ENCODE measurements around the gene DRAM2. TPM values are rescaled to one million over a fixed set of nuclear protein-coding genes. Genes with fewer than 3 reads are reported as not detected.

The DRAM2 gene
- total and polyA plus RNA-seq, 9 of the 15 experiments (the other 6 are each of a cell fraction or from before 2014, with no cell fraction given), result 29.0 to 161 (median 53.5) TPM

DNA sequence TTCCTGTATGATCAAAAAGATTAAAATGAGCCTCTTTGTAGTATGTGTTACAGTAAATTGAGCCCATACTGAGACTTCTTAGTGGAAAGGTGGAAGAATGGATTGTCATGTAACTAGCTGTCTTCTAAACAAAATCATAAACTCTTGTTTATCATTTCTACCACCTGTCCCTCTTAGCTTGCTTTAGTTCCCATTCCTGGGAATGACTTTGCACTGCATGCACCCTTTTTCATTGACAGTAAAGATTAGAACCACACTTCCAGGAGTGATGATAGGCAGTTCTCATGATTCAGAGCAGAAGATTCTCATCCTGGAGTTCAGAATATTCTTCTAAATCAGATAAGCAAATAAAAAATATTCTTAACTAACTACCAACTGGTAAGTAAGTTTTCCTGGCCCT, 32.6 kb upstream of the DRAM2 start (continued):
- TF ChIP-seq NR2F6 (CRISPR knock-in tag; IDR thresholded peaks at IDR 0.05) (no peak), SAP30 (IDR thresholded peaks at IDR 0.05; ENCODE audit: borderline replicate concordance, insufficient read depth, low read depth, low read length, poor library complexity, severe bottlenecking) (no peak), GATAD2B (IDR thresholded peaks at IDR 0.05; ENCODE audit: borderline replicate concordance) (no peak), TEAD4 (IDR thresholded peaks at IDR 0.05; ENCODE audit: low read length) (peak; percentile 77), TEAD4 (CRISPR knock-in tag; IDR thresholded peaks at IDR 0.05; ENCODE audit: borderline replicate concordance) (no peak), ZNF79 (CRISPR knock-in tag; IDR thresholded peaks at IDR 0.05; ENCODE audit: low read depth) (no peak), C11orf30 (IDR thresholded peaks at IDR 0.05; ENCODE audit: low read depth) (peak; percentile 65), ARNT (IDR thresholded peaks at IDR 0.05) (no peak), ZNF696 (CRISPR knock-in tag; conservative IDR thresholded peaks at IDR 0.05) (no peak)
- TF ChIP-seq, protein P1, sequence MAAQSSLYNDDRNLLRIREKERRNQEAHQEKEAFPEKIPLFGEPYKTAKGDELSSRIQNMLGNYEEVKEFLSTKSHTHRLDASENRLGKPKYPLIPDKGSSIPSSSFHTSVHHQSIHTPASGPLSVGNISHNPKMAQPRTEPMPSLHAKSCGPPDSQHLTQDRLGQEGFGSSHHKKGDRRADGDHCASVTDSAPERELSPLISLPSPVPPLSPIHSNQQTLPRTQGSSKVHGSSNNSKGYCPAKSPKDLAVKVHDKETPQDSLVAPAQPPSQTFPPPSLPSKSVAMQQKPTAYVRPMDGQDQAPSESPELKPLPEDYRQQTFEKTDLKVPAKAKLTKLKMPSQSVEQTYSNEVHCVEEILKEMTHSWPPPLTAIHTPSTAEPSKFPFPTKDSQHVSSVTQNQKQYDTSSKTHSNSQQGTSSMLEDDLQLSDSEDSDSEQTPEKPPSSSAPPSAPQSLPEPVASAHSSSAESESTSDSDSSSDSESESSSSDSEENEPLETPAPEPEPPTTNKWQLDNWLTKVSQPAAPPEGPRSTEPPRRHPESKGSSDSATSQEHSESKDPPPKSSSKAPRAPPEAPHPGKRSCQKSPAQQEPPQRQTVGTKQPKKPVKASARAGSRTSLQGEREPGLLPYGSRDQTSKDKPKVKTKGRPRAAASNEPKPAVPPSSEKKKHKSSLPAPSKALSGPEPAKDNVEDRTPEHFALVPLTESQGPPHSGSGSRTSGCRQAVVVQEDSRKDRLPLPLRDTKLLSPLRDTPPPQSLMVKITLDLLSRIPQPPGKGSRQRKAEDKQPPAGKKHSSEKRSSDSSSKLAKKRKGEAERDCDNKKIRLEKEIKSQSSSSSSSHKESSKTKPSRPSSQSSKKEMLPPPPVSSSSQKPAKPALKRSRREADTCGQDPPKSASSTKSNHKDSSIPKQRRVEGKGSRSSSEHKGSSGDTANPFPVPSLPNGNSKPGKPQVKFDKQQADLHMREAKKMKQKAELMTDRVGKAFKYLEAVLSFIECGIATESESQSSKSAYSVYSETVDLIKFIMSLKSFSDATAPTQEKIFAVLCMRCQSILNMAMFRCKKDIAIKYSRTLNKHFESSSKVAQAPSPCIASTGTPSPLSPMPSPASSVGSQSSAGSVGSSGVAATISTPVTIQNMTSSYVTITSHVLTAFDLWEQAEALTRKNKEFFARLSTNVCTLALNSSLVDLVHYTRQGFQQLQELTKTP (IDR thresholded peaks at IDR 0.05; ENCODE audit: low read depth in 1 of 2, partially characterized antibody in 2 of 2), result no peak
- TF ChIP-seq, protein P2, sequence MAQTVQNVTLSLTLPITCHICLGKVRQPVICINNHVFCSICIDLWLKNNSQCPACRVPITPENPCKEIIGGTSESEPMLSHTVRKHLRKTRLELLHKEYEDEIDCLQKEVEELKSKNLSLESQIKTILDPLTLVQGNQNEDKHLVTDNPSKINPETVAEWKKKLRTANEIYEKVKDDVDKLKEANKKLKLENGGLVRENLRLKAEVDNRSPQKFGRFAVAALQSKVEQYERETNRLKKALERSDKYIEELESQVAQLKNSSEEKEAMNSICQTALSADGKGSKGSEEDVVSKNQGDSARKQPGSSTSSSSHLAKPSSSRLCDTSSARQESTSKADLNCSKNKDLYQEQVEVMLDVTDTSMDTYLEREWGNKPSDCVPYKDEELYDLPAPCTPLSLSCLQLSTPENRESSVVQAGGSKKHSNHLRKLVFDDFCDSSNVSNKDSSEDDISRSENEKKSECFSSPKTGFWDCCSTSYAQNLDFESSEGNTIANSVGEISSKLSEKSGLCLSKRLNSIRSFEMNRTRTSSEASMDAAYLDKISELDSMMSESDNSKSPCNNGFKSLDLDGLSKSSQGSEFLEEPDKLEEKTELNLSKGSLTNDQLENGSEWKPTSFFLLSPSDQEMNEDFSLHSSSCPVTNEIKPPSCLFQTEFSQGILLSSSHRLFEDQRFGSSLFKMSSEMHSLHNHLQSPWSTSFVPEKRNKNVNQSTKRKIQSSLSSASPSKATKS (CRISPR knock-in tag; IDR thresholded peaks at IDR 0.05), result no peak
- TF ChIP-seq, protein P3, sequence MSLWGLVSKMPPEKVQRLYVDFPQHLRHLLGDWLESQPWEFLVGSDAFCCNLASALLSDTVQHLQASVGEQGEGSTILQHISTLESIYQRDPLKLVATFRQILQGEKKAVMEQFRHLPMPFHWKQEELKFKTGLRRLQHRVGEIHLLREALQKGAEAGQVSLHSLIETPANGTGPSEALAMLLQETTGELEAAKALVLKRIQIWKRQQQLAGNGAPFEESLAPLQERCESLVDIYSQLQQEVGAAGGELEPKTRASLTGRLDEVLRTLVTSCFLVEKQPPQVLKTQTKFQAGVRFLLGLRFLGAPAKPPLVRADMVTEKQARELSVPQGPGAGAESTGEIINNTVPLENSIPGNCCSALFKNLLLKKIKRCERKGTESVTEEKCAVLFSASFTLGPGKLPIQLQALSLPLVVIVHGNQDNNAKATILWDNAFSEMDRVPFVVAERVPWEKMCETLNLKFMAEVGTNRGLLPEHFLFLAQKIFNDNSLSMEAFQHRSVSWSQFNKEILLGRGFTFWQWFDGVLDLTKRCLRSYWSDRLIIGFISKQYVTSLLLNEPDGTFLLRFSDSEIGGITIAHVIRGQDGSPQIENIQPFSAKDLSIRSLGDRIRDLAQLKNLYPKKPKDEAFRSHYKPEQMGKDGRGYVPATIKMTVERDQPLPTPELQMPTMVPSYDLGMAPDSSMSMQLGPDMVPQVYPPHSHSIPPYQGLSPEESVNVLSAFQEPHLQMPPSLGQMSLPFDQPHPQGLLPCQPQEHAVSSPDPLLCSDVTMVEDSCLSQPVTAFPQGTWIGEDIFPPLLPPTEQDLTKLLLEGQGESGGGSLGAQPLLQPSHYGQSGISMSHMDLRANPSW (CRISPR knock-in tag; IDR thresholded peaks at IDR 0.05), result no peak
- TF ChIP-seq, protein P4, sequence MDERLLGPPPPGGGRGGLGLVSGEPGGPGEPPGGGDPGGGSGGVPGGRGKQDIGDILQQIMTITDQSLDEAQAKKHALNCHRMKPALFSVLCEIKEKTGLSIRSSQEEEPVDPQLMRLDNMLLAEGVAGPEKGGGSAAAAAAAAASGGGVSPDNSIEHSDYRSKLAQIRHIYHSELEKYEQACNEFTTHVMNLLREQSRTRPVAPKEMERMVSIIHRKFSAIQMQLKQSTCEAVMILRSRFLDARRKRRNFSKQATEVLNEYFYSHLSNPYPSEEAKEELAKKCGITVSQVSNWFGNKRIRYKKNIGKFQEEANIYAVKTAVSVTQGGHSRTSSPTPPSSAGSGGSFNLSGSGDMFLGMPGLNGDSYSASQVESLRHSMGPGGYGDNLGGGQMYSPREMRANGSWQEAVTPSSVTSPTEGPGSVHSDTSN (CRISPR knock-in tag; IDR thresholded peaks at IDR 0.05; ENCODE audit: low read depth), result no peak
- TF ChIP-seq, protein P4 (tag; conservative IDR thresholded peaks at IDR 0.05; ENCODE audit: low read depth), result peak; percentile 57
- TF ChIP-seq, protein P5, sequence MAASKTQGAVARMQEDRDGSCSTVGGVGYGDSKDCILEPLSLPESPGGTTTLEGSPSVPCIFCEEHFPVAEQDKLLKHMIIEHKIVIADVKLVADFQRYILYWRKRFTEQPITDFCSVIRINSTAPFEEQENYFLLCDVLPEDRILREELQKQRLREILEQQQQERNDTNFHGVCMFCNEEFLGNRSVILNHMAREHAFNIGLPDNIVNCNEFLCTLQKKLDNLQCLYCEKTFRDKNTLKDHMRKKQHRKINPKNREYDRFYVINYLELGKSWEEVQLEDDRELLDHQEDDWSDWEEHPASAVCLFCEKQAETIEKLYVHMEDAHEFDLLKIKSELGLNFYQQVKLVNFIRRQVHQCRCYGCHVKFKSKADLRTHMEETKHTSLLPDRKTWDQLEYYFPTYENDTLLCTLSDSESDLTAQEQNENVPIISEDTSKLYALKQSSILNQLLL (CRISPR knock-in tag; IDR thresholded peaks at IDR 0.05; ENCODE audit: borderline replicate concordance), result no peak

All from K562 (cell line).